HG03097 (cell line): ENCODE data around the gene RPS15.
A peak's percentile ranks its signal among the peaks of the same experiment; 100 is the strongest.
"Not testable (repeated sequence)": the region's sequence is repeated elsewhere in the genome, so short reads cannot be mapped to it uniquely, and the experiment has no call there.

Source experiments
- ATAC-seq: cut with Tn5 transposase; IDR thresholded peaks from one replicate; pipeline ENCODE4 v1.9.1; 2021; ENCODE audit not compliant: unreplicated experiment, low FRiP score

The RPS15 gene

GRCh38 chr19:1431759-1432506 is 6.3 kb upstream of the RPS15 start:
- no peak for ATAC-seq

- ATAC-seq, result no peak
These were observed 5.7 kb upstream of the RPS15 start for GRCh38 chr19:1432507-1432887.

- ATAC-seq, result no peak
These were observed 4.8 kb upstream of the RPS15 start for GRCh38 chr19:1433119-1434039.

- no peak for ATAC-seq
These were observed 4.2 kb upstream of the RPS15 start for GRCh38 chr19:1434040-1434366.

- ATAC-seq, result no peak
These were observed 3.6 kb upstream of the RPS15 start for GRCh38 chr19:1434577-1435060.

- ATAC-seq, result no peak
These were observed 2.7 kb upstream of the RPS15 start for GRCh38 chr19:1435378-1435989.

- no peak for ATAC-seq
These were observed 587 bp upstream of the RPS15 start for GRCh38 chr19:1437609-1438008.

- no peak for ATAC-seq
These were observed 748 bp downstream of the RPS15 start for GRCh38 chr19:1438933-1439354.

GRCh38 chr19:1439525-1440417 is 1.6 kb downstream of the RPS15 start:
- ATAC-seq, result not testable (repeated sequence)

- ATAC-seq, result no peak
These were observed 2.2 kb downstream of the RPS15 start for GRCh38 chr19:1440418-1440801.

- ATAC-seq, result no peak
These were observed 2.8 kb downstream of the RPS15 start for GRCh38 chr19:1441022-1441426.

GRCh38 chr19:1441677-1442438 is 3.7 kb downstream of the RPS15 start:
- no peak for ATAC-seq

GRCh38 chr19:1445185-1445931 is 7.2 kb downstream of the RPS15 start:
- ATAC-seq, result peak; percentile 75

- no peak for ATAC-seq
These were observed 7.9 kb downstream of the RPS15 start for GRCh38 chr19:1445932-1446712.

GRCh38 chr19:1446713-1447481 is 8.7 kb downstream of the RPS15 start:
- no peak for ATAC-seq

- ATAC-seq, result no peak
These were observed 9.3 kb downstream of the RPS15 start for GRCh38 chr19:1447504-1447903.

GRCh38 chr19:1447944-1448343 is 9.7 kb downstream of the RPS15 start:
- ATAC-seq, result no peak
